ENCODE data around the gene KIAA1217.

The KIAA1217 gene

DNA sequence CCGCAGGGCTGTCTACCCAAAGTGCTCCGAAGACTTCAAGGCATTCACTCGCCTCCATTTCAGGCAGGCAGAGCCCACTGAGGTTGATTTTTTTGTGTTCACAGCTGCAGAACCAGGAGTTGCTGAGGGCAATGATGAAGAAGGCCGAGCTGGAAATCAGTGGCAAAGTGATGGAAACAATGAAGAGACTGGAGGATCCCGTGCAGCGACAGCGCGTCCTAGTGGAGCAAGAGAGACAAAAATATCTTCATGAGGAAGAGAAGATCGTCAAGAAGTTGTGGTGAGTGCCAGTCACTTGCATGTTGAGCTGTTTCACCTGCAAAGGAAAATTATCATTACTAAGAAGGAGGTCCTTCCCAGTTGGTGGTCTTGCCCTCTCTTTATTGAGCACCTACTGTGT lies 304.2 kb downstream of the KIAA1217 start:
- Histone ChIP-seq H3K36me3 (no peaks in the 10 kb centered on the region), H3K4me1 (ENCODE audit: control insufficient read depth in 1 of 2, insufficient read depth in 1 of 2, low read depth in 1 of 2, low read length in 1 of 2) (no peaks in the 10 kb centered on the region), H3K27ac (no peak overlapping the region), H3K4me3 (ENCODE audit: low read depth in 1 of 2, low read length in 1 of 2) (no peak overlapping the region), H3K27me3 (no peaks in the 10 kb centered on the region), H3K9me3 (no peaks in the 10 kb centered on the region)
- TF ChIP-seq, protein P1, sequence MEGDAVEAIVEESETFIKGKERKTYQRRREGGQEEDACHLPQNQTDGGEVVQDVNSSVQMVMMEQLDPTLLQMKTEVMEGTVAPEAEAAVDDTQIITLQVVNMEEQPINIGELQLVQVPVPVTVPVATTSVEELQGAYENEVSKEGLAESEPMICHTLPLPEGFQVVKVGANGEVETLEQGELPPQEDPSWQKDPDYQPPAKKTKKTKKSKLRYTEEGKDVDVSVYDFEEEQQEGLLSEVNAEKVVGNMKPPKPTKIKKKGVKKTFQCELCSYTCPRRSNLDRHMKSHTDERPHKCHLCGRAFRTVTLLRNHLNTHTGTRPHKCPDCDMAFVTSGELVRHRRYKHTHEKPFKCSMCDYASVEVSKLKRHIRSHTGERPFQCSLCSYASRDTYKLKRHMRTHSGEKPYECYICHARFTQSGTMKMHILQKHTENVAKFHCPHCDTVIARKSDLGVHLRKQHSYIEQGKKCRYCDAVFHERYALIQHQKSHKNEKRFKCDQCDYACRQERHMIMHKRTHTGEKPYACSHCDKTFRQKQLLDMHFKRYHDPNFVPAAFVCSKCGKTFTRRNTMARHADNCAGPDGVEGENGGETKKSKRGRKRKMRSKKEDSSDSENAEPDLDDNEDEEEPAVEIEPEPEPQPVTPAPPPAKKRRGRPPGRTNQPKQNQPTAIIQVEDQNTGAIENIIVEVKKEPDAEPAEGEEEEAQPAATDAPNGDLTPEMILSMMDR (IDR thresholded peaks at IDR 0.05), result no peak

DNA sequence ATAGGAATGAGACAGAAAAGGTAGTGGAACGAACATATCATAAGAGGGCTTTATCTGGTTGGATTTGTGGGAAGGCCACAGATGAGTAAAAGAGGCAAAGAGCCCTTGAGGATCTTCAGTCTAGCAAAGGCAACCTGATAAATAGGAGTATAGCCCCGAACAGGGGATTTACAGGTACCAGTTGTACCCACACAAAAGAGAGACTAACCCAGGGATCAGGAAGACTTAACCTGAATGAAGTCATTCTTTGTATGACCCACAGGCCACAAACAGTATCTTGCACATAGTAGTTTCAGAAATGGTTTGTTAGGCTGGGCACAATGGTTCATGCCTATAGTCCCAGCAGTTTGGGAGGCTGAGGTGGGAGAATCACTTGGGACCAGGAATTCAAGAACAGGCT lies 306.5 kb downstream of the KIAA1217 start:
- Histone ChIP-seq H3K27me3 (peaks cover 14% of the 10 kb centered on the region), H3K4me1 (ENCODE audit: control insufficient read depth in 1 of 2, insufficient read depth in 1 of 2, low read depth in 1 of 2, low read length in 1 of 2) (no peaks in the 10 kb centered on the region), H3K36me3 (no peaks in the 10 kb centered on the region), H3K9me3 (no peaks in the 10 kb centered on the region), H3K27ac (no peak overlapping the region), H3K4me3 (ENCODE audit: low read depth in 1 of 2, low read length in 1 of 2) (no peak overlapping the region)
- TF ChIP-seq, protein P1 (IDR thresholded peaks at IDR 0.05), result no peak

DNA sequence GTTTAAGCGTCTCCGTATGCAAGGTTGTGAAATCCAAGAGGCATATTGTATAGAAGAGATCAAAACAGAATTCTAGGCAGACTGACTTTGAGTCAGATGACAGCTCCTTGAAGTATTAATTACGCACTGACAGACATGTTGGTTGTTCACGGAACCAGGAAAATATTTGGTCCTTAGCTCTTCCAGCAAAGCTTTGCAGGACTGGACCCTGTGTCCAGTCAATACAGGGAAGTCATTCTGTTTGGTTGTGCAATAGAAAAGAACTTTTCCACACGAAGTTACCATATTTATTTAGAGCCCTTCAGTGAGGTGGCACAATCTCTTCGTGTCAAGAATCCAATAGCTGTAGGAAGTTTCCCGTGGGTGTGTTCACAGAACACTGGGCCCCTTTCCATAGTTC lies 309.5 kb downstream of the KIAA1217 start:
- Histone ChIP-seq H3K27ac (no peak overlapping the region), H3K36me3 (no peaks in the 10 kb centered on the region), H3K9me3 (no peaks in the 10 kb centered on the region), H3K4me1 (ENCODE audit: control insufficient read depth in 1 of 2, insufficient read depth in 1 of 2, low read depth in 1 of 2, low read length in 1 of 2) (no peaks in the 10 kb centered on the region), H3K4me3 (ENCODE audit: low read depth in 1 of 2, low read length in 1 of 2) (no peak overlapping the region), H3K27me3 (peaks cover 14% of the 10 kb centered on the region)
- TF ChIP-seq, protein P1 (IDR thresholded peaks at IDR 0.05), result no peak

DNA sequence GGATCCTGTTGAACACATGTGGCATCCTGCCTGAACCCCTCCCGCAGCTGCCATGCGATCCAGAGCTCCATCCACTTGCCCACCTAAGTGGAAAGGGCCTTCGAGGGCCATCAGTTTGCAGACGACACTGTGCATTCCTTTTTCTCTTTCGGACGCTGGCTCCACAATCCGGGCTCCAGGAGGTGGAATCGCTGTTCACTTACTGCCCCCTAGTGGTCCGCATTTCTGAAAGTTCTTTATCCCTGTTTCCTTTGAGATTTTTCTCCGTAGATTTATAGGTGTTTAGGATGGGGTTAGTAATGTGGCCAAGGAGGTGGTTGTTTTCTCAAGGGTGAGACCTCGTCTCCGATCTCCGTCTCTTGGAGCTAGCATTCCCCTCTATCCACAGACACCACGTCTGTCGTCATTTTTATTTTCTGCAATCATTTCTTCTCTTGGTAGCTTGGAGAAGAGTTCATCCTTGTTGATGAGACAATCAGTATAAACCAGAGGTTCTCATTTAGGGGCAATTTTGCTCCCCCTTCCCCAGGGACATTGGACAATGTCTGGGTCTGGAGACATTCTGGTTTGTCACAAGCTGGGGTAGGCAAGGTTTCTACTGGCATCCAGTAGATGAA lies 310.2 kb downstream of the KIAA1217 start:
- H3K4me3 ChIP-seq (ENCODE audit: low read depth in 1 of 2, low read length in 1 of 2), result no peak overlapping the region
- no peaks in the 10 kb centered on the region for H3K4me1 ChIP-seq (ENCODE audit: control insufficient read depth in 1 of 2, insufficient read depth in 1 of 2, low read depth in 1 of 2, low read length in 1 of 2)
- no peak overlapping the region for H3K27ac ChIP-seq
- H3K36me3 ChIP-seq, result no peaks in the 10 kb centered on the region
- TF ChIP-seq, protein P1 (IDR thresholded peaks at IDR 0.05), result no peak
- H3K9me3 ChIP-seq, result no peaks in the 10 kb centered on the region
- H3K27me3 ChIP-seq, result peaks cover 14% of the 10 kb centered on the region

DNA sequence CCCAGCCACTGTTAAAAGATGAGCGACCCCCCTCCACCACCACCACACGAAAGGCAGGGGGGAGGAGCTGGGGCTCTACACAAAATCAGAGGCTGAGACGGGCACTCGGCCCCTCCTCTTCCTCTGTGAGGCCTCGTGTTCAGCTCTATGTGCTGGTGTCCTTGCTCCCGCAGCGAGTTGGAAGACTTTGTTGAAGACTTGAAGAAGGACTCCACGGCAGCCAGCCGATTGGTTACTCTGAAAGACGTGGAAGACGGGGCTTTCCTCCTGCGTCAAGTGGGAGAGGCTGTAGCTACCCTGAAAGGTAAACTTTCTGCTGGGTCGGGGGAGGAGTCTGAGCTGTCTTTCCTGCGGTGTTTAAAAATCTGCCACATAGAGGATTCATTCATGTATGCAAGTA lies 311.0 kb downstream of the KIAA1217 start:
- TF ChIP-seq, protein P1 (IDR thresholded peaks at IDR 0.05), result no peak
- H3K27ac ChIP-seq, result no peak overlapping the region

More for the DNA sequence above, 311.0 kb downstream of the KIAA1217 start:
- Histone ChIP-seq H3K36me3 (no peaks in the 10 kb centered on the region), H3K9me3 (no peaks in the 10 kb centered on the region), H3K4me3 (ENCODE audit: low read depth in 1 of 2, low read length in 1 of 2) (no peak overlapping the region), H3K4me1 (ENCODE audit: control insufficient read depth in 1 of 2, insufficient read depth in 1 of 2, low read depth in 1 of 2, low read length in 1 of 2) (no peaks in the 10 kb centered on the region), H3K27me3 (peaks cover 14% of the 10 kb centered on the region)
